Glomerular endothelial cell (primary cell): ENCODE data around the gene DRD3. TPM values are rescaled to one million over a fixed set of nuclear protein-coding genes. Genes with fewer than 3 reads are reported as not detected.

ENCODE experiments used
- DNase-seq: peaks from one replicate; pipeline ENCODE4 v3.0.0-alpha.2; 2011; ENCODE audit warnings: low read depth, low spot score; ENCODE audit errors: extremely low read depth
- total RNA-seq: library from RNA; depleted of rRNA; stranded (reverse); fragments of >200 nt; gene quantifications from 2 replicates; pipeline ENCODE4 v1.2.3, GENCODE V29; 2015

DRD3 gene
- not detected in 2 replicates for total RNA-seq

DNA sequence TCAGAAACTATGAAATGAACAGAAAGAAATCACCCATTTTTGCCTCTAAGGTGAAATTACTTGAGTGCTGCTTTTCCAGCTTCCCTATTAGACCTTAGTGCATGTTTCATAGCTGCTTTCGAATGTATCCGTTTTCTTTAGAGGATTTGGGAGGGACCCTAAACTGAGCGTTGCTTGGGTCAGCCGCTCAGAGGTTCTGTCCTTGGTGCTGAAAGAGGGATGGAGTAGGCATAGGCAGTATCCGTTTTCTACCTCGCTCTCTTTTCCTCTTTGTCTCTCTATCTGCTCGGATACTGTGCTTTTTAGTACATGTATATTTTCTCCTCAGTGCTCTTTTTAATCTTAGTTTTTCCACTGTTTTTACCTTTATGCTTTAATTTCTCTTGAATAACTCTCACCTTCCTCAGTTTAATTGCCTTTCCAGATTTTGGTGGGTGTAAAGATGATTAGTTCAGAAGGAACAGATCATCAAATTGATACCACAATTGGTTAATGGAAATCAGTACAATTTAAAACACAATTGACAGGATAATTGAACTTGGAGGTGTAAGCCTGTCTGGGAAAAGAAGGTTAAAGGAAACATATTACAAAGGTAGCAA lies at the start of gene DRD3:
Gene DRD3, minus strand, starts transcription at position 283 of the 599 bp plus-strand sequence. CDS start 7,060 bp downstream, outside the sequence.
- DNase-seq = no peak

DNA sequence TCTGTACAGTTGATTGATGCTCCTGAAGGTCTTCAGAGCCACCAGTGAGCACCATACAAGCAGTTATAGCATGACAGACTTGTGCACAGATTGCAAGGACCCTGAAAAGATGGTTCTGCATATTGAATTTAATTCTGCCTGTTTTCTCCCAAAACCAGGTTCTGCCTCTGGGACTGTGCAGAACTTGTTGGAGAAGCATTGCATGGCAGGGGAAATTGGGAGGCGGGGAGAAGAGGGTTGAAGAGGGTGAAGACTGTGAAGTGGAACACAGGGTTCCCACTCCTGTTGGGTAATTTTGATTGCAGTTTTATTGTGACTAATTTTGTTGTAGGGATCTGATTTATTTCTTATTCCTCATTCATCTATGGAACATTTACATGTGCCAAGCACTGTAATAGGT lies 48.2 kb upstream of the DRD3 start:
- no peak for DNase-seq

DNA sequence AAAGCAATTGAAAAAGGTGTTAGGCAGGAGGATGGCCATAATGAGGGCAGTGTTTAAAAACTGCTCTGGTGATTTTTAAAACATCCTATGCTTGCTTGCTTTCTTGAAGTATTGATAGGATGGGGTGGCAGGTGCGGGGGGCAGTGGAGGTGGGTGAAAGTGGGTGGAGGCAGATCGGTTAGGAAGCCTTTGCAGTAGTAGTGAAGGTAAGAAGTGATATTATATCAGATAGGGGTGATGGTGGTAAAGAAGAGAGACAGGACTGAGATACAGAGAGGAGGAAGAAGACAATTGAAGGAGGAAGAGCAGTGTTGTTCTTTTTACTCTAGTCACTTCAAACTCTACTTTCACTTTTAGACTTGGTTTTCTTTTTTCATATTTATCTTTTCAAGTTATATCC lies 47.5 kb upstream of the DRD3 start:
- no peak for DNase-seq

DNA sequence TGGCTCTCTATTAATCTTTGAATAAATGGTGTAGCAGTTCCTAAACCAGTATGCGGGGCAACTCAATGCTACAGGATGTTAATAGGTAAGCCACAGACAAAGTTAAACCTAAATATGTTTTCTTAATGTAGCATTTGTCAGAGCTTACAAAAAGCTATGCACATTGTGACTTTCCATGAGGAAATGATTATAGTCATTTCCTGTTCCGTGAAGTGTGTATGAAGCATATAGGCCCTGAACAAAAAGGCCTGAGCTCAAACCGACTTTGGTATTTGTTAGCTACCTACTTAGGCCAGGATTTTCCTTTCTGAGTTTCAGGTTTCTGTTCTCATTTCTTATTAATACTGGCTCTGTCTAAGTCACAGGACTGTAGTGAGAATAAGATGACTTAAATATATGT lies 44.3 kb upstream of the DRD3 start:
- no peak for DNase-seq

DNA sequence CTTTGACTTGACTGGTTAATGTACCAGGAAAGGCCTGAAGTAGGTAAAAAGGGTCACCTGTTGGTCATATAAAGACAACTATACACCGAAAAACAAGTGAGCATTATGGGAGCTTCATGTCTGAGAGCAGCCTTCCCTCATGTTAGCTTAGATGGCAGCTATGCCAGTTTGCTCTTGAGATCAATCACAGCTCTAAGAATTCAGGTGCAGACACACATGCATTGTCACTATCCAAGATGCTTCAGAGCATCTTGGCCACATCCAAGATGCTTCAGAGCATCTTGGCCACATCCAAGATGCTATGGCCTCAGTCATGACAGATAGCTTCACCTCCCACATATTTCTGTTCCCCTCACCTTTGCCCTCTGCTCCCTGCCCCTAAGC lies 43.0 kb upstream of the DRD3 start:
- DNase-seq = no peak

DNA sequence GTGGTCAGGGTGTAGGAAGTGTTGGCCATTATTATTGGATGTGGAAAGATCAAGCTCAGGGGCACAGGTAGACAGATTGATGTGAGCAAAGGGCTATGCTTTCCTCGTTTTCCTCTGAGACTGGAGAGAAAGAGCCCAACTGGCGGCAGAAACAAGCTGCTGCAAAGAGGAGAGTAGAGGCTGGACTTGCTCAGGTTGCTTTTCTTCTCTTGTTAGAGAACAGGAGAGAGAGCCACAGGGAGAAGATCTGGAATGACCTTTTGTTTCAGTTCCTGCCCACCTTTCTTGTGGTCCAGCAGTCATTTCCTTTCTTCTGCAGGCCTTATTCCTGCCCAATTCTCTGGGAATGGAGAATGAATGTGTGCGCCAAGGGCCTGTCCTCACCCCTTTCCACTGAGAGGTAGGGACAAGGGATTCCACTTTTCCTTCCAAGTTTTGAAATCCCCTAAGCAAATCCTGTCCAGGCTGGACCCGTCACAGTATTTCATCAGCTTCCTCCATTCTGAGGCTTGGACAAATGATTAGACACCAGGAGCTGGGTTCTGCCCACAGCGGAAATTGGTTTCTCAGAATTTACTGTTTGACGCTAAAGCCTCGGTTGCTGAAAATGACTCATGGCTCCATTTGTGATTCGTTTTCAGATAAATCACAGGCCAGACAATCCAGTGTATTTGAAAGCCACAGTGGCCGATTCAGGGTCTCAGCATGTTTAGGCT lies 42.5 kb upstream of the DRD3 start:
- DNase-seq = no peak

DNA sequence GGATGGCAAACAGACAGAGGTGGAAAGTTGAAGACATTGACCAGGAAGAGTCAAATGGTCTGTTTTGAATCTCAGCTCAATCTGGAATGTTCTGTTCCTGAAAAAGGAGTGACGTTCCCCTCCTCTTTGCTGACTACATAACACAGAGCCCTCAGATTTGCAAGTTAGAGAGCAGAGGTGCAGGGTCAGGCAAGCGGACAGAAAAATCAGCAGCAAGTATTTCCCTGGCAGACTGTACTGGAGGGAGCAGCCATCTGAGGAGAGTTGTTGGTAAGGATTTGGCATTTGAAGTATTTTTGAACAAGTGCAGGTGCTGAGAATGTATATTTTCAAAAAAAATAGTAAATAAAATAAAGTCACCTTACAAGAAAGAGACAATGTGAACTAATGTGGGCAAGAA lies 40.9 kb upstream of the DRD3 start:
- DNase-seq = no peak

DNA sequence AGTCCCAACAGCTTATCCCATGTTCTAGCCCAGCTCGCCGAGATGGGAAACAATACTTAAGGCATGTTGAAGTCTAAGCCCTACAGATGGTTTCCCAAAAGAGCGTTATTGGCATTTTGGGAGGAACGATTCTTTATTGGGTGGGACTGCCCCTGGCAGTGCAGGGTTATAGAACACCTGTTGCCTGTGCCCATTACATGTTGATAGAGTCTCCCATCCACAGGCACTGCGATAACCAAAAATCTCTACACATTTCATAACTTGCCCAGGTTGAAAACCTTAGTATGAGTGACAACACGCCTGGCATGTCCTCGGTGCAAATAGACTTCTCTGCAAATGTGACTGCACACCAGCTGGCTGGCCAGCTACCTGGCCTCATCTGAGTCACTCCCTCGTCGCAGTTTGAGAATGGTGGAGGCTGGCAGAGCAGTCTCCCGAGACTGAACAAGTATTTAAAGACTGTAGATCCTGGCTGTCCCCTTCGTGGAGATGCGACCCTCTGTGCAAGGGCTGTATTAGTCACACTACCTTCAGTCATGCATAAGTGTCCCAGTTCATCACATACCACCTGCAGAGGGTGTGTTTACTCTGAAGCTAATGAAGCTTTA lies 39.8 kb upstream of the DRD3 start:
- no peak for DNase-seq

DNA sequence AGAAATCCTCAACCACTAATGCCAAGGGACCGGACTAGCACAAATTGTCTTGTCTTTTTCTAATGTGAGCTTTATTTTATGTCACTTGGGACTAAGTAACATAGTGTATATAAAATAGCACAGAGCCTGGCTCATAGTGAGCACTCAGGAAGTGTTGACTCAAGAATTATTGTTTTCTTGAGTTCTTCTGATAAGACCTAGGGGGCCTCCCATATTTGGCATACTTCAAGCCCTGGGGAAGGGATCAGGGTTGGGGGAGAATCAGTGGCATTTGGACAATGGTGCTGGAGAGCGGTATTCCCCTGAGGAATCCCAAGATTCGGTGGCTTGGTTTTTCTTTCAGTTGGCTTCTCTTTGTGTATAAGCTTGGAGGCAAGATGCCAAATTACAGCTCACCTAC lies 39.2 kb upstream of the DRD3 start:
- DNase-seq = no peak

DNA sequence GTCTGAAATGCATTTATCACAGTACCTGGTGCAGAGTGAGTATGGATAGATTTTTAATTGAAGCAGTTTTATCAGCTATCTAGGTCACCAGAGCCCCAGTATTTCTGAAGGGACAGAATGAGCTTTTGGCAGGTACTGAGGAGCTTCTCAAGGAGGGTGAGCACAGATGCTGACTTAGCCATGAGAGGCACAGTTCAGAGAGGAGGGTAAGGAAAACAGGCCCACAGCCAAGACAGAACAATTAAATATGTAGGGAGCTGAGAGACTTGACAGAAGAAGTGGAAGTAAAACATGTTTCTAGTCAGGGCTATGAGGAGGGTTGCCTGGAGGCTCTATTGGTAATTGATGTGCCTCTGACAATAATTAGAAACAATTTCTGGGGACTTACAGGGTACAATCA lies 38.4 kb upstream of the DRD3 start:
- DNase-seq = no peak

DNA sequence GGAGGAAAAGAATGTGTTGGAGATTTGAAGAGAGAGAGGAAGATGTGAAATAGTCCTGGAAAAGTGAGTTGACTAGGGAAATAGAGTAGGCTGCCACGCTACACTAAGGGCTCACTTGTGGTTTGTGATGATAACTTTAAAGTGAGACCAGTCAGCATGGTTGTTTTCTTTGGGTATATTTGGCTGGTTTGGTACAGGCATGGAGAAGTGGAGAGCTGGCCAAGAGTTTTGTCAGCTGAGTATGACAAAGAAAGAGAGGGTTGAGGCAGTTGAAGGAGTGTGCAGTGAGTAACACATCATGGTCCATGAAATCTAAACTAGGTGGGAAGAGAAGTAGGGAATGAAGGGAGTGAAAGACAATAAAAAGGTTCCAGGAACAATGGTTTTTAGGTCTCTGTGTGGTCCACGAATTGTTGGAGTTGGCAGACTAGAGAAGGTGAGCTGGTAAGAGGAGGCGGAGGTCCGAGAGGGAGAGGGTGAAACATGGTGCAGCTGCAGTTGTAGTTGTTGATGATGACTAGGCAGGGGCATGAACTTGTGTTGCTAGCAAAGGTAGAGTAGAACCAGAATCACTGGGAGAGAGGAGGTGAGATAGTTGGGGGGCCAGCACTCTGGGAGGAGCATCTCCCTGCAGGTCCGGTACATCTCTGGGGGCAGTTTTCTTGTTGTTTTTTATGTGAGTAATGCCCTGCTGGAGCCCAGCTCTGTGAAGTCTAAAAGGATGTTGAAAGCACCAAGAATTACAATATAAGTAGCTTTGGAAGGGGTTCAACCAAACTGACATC lies 37.5 kb upstream of the DRD3 start:
- no peak for DNase-seq

DNA sequence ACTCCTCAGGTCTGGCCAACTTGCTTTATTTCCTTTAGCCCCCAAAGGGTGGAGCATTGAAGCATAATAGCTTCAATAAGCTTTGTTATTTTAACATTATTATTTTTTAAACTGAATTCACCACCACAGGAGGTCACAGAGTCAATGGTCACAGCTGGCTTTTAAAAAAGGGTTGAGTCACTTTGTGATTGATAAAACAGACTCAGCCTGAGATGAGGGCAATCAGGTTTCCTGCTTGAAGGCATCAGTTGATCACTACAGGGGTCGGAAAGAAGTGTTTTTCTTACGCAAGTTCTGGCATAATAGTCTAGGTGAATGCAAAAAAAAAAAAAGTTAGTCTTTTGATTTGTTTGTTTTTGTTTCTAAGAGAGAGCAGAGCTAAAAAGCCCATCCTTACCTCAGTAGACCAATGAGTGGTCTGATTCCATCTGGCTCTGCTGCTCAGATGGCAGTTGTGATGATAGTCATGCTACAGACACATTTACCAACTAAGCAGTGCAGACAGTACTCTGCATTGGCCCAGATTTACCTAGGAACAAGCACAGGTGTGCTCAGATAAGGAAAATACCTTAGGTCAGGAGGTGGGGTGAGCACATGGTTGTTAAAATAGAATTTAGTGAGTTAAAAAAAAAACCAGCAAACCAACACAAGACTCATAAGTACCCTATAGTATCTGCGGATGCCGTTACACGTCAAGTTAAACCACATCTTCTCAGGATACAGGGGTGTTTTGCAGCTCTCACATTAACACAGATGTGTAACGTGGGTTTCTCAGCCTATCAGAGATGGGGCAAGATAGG lies 35.9 kb upstream of the DRD3 start:
- no peak for DNase-seq

DNA sequence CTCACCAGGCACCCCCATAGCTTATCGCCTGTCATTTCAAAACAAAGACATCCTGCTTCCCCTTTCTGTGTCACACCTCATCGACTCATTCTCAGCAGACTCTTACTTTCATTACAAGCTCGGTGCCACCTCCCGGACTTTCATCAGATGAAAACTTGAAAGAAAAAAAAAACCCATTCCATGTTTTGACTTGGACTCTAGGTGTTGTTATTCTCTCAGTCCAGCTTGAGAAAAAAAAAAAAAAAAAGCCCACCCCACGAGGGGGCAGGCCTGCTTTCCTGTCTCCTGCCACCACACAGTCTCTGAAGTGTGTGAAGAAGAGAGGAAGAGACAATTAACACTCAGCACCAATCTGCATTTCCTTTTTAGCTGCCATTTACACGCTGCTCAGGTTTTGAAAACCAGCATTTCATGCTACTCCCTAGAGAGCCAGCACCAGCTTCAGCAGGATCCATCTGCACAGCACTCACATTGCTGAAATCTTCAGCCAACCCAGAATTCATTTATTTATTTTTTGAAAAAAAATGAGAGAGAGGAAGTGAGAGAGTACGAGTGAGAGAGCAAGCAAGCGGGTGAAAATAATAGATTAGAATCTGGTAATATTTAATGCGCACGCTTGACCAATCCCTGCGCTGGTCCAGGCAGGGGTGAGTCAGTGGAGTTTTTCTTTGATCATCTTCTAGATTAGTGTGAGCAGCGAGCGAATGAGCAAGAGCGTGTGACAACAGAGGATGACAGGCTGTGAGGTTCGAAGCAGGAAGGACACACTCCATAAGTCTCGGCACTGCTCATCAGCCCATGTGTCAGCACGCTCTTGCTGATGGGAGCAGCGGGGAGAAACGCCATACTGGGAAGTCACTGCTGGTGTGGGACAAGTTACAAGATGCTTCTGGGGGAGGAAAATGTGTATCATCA lies 35.0 kb upstream of the DRD3 start:
- no peak for DNase-seq

DNA sequence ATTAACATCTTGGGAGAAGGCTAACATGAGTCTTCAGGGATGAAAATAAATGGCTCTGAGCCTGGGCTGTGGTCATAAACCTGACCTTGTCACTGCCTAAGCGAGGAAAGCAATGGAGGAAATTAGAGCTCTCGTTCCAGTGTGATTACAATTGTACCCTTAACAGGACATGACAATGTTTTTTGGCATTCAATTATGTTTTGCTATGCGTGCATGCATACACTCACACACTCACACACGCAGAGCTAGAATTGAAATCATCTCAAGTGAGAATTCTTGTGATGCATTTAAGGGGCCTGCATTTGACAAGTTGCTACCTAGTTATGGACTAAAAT lies 34.4 kb upstream of the DRD3 start:
- no peak for DNase-seq

DNA sequence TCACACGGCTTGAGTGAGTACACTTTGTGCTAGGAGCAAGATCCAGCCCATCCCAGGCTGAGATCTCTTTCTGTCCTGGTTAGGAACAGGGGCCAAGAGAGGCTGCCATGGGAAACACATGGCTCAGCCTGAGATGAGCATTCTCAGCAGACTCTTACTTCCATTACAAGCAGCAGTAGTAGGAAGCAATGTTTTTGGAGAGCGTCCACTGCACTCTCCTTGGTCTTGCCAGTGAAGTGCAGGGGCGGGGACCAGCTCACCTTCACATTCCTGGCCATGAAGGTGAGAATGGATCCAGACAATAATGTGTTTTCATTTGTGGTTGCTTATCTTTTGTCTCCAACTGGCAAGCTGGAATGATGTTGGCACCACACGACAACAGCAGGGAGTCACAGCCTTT lies 33.8 kb upstream of the DRD3 start:
- DNase-seq = no peak

DNA sequence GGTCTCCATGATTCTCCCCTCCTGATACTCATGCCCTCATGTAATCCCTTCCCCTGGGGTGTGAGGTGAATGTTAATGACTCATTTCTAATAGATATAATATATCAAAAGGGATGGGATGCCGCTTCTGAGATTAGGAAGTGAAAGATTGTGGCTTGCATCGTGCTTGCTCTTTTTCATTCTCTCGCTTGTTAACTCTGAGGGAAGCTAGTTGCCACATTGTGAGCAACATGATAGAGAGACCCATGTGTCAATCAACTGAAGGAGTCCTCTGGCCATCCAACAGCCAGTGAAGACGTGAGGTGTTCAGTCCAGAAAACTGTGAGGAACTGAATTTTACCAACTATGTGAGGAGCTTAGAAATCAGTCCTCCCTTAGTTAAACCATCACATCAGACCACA lies 28.9 kb upstream of the DRD3 start:
- no peak for DNase-seq

DNA sequence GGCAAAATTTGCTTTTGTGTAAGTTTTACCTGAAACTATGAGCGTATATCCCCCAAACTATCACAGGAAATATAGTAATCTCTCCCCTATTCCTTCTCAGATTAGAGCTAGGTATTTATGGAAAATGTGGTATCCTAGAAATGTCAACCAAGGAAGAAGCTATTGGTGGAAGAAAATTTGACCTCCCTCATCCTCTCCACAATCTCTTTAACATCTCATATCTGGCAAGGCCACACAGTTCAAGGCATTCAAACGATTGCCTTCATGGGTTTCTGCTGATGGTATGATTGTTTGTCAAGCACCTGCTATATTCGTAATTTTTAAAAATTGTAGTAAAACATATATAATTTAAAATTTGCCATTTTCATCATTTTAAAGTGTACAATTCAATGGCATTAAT lies 27.5 kb upstream of the DRD3 start:
- no peak for DNase-seq

DNA sequence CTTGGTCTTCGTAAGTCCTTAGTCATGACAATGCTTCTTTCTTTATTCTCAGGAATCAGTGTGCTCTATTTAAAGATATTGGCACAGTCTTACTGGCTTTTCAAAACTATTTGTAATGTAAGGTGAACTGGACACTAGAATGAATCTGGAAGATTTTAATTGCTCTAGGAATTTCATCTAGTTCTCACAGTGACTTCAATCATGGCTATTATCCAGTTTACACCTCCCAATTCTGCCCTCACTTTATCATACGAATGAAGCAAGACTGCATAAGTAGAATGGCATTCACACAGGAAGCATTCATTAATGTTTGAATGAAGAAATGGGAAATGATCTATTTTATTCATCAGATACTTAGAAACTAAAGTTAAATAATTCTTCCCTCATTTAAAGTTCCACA lies 26.7 kb upstream of the DRD3 start:
- DNase-seq = no peak

DNA sequence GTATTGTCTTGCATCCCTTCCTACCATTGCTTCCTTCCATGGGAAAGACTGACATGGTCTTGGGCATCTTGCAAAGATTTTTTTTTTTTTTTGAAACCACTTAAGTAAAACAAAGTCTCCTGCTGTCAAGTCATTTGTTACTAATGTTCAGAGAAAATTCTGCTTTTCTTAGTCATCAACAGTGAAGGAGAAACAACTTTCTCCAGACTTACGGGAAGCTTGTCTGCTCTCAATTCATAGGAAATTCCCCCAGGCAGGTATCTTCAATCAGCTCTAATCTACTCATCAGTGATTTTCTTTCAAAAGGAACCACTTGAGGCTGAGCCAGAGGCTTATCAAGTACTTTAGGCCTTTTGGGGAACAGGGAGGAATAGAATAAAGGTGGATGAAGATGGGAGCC lies 15.9 kb upstream of the DRD3 start:
- DNase-seq = no peak

DNA sequence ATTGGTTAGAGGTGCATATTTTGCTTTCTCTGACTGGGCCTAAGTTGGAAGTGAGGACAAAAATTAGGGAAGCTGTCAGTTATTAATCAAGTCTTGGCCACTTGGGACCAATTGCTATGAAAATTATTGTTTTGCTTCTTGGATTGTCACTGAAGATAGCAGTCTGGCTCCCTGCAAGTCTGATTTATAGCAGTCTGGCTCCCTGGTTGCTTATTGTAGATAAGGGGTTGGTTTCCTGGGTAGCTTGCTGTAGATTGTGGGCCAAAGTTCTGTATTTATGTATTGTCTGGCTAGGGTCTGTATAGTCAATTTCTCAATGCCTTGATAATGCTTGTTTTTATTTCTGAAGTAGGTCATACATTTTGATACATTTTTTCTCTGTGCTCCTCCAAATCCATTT lies 13.3 kb upstream of the DRD3 start:
- no peak for DNase-seq
